T-cell (primary cell): Measurements from ENCODE around the gene TJAP1. TPM values are rescaled to one million over a fixed set of nuclear protein-coding genes. Genes with fewer than 3 reads are reported as not detected.
A peak's percentile ranks its signal among the peaks of the same experiment; 100 is the strongest.

Experiments used
- ATAC-seq, 4 experiments: fragments of 200-7000 bp in 3 of 4; fragments of 150-1000 bp in 1 of 4; cut with Tn5 transposase; replicated peaks in 1 of 4; 1 replicate in 3 of 4; 2 replicates in 1 of 4; pipeline ENCODE4 v1.10.0; 2021; ENCODE audit warnings: moderate library complexity in 3 of 4, mild to moderate bottlenecking in 2 of 4, moderate number of reproducible peaks in 1 of 4
- CTCF ChIA-PET, 2 donors: fragments of 300-600 bp; sonication (Branson Sonifier 250); formaldehyde crosslinking; loops; one replicate each; lab custom pipeline; 2022; ENCODE audit warnings: antibody characterized with exemption in 2 of 2; lab: Charles Lee
- POLR2A ChIA-PET, 2 donors: fragments of 300-600 bp; sonication (Branson Sonifier 250); formaldehyde crosslinking; loops; one replicate each; lab custom pipeline; 2022; ENCODE audit warnings: antibody characterized with exemption in 2 of 2; lab: Charles Lee
- DNase-seq, 35 experiments: peaks; one replicate each; pipeline versions ENCODE4 v3.0.0 to v3.0.0-alpha.2; 2013 to 2023
- H3K27ac ChIP-seq: one replicate; pipeline ENCODE4 v1.5.1; 2013; ENCODE audit warnings: low read length
- H3K27me3 ChIP-seq, 2 experiments: replicated peaks in 1 of 2; 1 replicate in 1 of 2; 2 replicates in 1 of 2; pipeline versions ENCODE4 v1.6.1 to v1.7.0; 2013; ENCODE audit warnings: low read length in 1 of 2, mixed read lengths in 1 of 2; ENCODE audit not compliant: control insufficient read depth in 2 of 2, insufficient read depth in 2 of 2; ENCODE audit errors: extremely low read depth in 1 of 2
- H3K36me3 ChIP-seq, 2 donors: 1 replicate in 1 of 2; 2 replicates in 1 of 2; pipeline versions ENCODE4 v1.6.1 to v1.7.0; 2013; ENCODE audit warnings: low read length in 1 of 2; ENCODE audit not compliant: control insufficient read depth in 2 of 2, insufficient read depth in 1 of 2; ENCODE audit errors: extremely low read depth in 1 of 2
- H3K4me1 ChIP-seq, 2 experiments: 1 replicate in 1 of 2; 2 replicates in 1 of 2; pipeline versions ENCODE4 v1.6.1 to v1.7.0; 2013; ENCODE audit warnings: low read length in 2 of 2, mixed read lengths in 1 of 2; ENCODE audit not compliant: insufficient read depth in 2 of 2, control insufficient read depth in 1 of 2; ENCODE audit errors: extremely low read depth in 1 of 2
- H3K4me3 ChIP-seq, 2 donors: 1 replicate in 1 of 2; 2 replicates in 1 of 2; pipeline versions ENCODE4 v1.5.1 to v1.7.0; 2013; ENCODE audit warnings: mild to moderate bottlenecking in 2 of 2, low read length in 1 of 2, moderate library complexity in 1 of 2; ENCODE audit not compliant: control insufficient read depth in 1 of 2; ENCODE audit errors: extremely low read depth in 1 of 2
- H3K9me3 ChIP-seq: 2 replicates; pipeline ENCODE4 v1.7.0; 2013
- H3K27ac Mint-ChIP-seq, 2 donors: one replicate each; pipeline ENCODE4 v1.8.0; 2020 to 2021; ENCODE audit warnings: mild to moderate bottlenecking in 2 of 2, mixed read lengths in 2 of 2
- H3K27me3 Mint-ChIP-seq, 2 donors: one replicate each; pipeline ENCODE4 v1.8.0; 2021 to 2022; ENCODE audit warnings: mixed read lengths in 2 of 2
- H3K36me3 Mint-ChIP-seq: one replicate; pipeline ENCODE4 v1.8.0; 2021; ENCODE audit warnings: mixed read lengths
- H3K4me1 Mint-ChIP-seq, 3 donors: one replicate each; pipeline ENCODE4 v1.8.0; 2020 to 2022; ENCODE audit warnings: mixed read lengths in 3 of 3, mild to moderate bottlenecking in 1 of 3
- H3K4me3 Mint-ChIP-seq, 3 donors: one replicate each; pipeline ENCODE4 v1.8.0; 2020 to 2022; ENCODE audit warnings: mild to moderate bottlenecking in 3 of 3, mixed read lengths in 3 of 3, moderate library complexity in 3 of 3
- H3K9me3 Mint-ChIP-seq, 3 donors: one replicate each; pipeline ENCODE4 v1.8.0; 2020 to 2022; ENCODE audit warnings: mixed read lengths in 3 of 3
- WGBS: methylation state at CpG from one replicate; pipeline ENCODE4 v1.1.5; 2013; ENCODE audit warnings: missing lambda C conversion rate; ENCODE audit not compliant: insufficient coverage; 5-methylcytosine and 5-hydroxymethylcytosine counted together
- total RNA-seq, 35 experiments: library from RNA in 6 of 35; stranded (reverse) in 6 of 35; fragments of 120-200 nt in 1 of 35; gene quantifications; one replicate each; pipeline versions ENCODE4 v1.2.1 to v1.2.4 and lab custom pipeline; 2013 to 2026

Gene TJAP1
- total RNA-seq, 5 donors from 2014 or later (not counting 1 experiment from before 2014, with no cell fraction given) = 30.8 to 51.9 (median 50.6) TPM

DNA sequence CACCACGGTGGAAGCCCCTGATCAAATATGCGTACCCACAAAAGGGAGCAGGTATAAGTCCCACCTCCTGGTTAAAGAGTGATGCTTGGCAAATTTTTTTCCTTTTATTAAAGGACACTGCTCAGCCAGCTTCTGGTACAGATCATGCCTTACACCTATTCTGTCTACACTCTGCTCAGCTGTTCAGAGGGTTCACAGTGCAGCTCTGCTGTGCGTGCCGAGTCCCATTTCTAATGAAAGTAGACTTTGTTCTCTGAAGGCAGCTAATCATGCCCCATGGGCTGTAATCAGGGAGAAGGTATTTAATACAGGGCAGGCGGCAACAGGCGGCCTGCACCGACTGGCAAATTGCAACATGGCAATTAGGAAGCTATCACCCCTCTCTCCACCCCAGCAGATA, 16.5 kb downstream of the TJAP1 start:
- peaks cover 36 to 50% (median 36%) of the 10 kb centered on the region in 3 donors for H3K4me1 Mint-ChIP-seq
- H3K27me3 Mint-ChIP-seq = no peaks in the 10 kb centered on the region
- no peak overlapping the region for H3K4me3 Mint-ChIP-seq
- peaks cover 4 to 44% of the 10 kb centered on the region in 2 experiments for H3K4me1 ChIP-seq
- peaks cover 3 to 24% of the 10 kb centered on the region in 2 donors for H3K36me3 ChIP-seq
- ChIA-PET CTCF (interaction anchor here in 1 of 2 donors (0.6 to 1.6 kb wide), 2 partner anchors 11 to 78 kb away, joined by 3 read pairs; no protein-coding TSS in a partner anchor), POLR2A (no interaction called here)
- H3K27ac Mint-ChIP-seq = peak overlapping the region; percentile 81 to 84
- H3K4me3 ChIP-seq = no peak overlapping the region
- H3K9me3 Mint-ChIP-seq = no peaks in the 10 kb centered on the region
- H3K27ac ChIP-seq = no peak overlapping the region
- WGBS = 94% methylated on average over 2 of the region's 7 CpGs
- H3K9me3 ChIP-seq = no peaks in the 10 kb centered on the region
- H3K27me3 ChIP-seq = no peaks in the 10 kb centered on the region
- H3K36me3 Mint-ChIP-seq = peaks cover 11% of the 10 kb centered on the region
- ATAC-seq (no peak), DNase-seq (no peak)

DNA sequence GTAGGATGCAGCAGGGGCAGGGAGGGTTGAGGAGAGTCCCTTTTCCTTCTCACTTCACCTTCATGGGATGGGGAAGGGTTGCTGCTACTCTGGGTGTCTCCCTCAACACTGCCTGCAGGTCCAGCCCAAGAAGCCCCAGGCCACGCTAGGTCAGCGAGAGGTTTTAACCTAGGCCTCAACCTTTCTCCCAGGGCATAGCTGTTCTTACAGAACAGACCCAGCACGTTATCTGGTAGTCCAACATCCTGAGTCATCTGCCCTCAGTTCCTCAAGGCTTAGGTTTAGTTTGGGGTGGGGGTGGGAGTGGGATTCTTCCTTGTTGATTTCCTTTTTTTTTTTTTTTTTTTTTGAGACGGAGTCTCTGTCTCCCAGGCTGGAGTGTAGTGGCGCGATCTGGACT, 17.0 kb downstream of the TJAP1 start:
- peaks cover 4 to 24% of the 10 kb centered on the region in 2 donors for H3K36me3 ChIP-seq
- H3K9me3 ChIP-seq = no peaks in the 10 kb centered on the region
- peaks cover 16% of the 10 kb centered on the region for H3K36me3 Mint-ChIP-seq
- peaks cover 4 to 40% of the 10 kb centered on the region in 2 experiments for H3K4me1 ChIP-seq
- H3K27ac ChIP-seq = no peak overlapping the region
- H3K9me3 Mint-ChIP-seq = no peaks in the 10 kb centered on the region
- DNase-seq (no peak), ATAC-seq (no peak)
- H3K4me1 Mint-ChIP-seq = peaks cover 36 to 45% (median 36%) of the 10 kb centered on the region in 3 donors
- no peaks in the 10 kb centered on the region for H3K27me3 Mint-ChIP-seq
- H3K4me3 ChIP-seq = no peak overlapping the region
- no peak overlapping the region for H3K4me3 Mint-ChIP-seq
- peak overlapping the region; percentile 81 to 84 for H3K27ac Mint-ChIP-seq
- POLR2A ChIA-PET = no interaction called here
- H3K27me3 ChIP-seq = no peaks in the 10 kb centered on the region
- CTCF ChIA-PET = interaction anchor here in 1 of 2 donors (0.6 to 1.6 kb wide), 2 partner anchors 11 to 79 kb away, joined by 3 read pairs; no protein-coding TSS in a partner anchor
- 100% methylated on average over 2 of the region's 6 CpGs for WGBS

DNA sequence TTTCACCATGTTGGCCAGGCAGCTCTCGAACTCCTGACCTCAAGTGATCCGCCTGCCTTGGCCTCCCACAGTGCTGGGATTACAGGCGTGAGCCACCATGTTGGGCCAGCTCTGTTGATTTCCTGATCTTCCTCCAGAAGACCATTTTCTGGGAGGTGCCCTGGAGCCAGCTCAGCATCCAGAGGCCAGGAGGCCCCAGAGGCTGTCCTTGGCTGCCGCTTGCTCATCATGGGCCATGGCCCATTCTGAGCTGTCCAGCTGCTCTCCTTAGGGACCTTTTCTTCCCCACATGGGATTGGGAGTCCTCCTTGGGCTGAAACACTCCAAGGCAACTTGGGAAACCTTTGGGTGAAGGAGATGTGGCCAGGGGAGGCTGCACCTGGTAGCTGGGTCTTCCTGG, 17.4 kb downstream of the TJAP1 start:
- Mint-ChIP-seq H3K9me3 (no peaks in the 10 kb centered on the region), H3K4me1 (peaks cover 36 to 44% (median 36%) of the 10 kb centered on the region in 3 donors), H3K4me3 (peak overlapping the region in 1 of 3 donors; percentile 57), H3K27me3 (no peaks in the 10 kb centered on the region), H3K36me3 (peaks cover 20% of the 10 kb centered on the region), H3K27ac (peak overlapping the region; percentile 90 to 93)
- DNase-seq (no peak), ATAC-seq (no peak)
- WGBS = 100% methylated on average over 3 of the region's 4 CpGs
- no peaks in the 10 kb centered on the region for H3K9me3 ChIP-seq
- CTCF ChIA-PET = no interaction called here
- H3K27me3 ChIP-seq = no peaks in the 10 kb centered on the region
- peak overlapping the region; percentile 53 for H3K27ac ChIP-seq
- POLR2A ChIA-PET = no interaction called here
- H3K36me3 ChIP-seq = peaks cover 7 to 29% of the 10 kb centered on the region in 2 donors
- H3K4me3 ChIP-seq = no peak overlapping the region
- peaks cover 4 to 36% of the 10 kb centered on the region in 2 experiments for H3K4me1 ChIP-seq

DNA sequence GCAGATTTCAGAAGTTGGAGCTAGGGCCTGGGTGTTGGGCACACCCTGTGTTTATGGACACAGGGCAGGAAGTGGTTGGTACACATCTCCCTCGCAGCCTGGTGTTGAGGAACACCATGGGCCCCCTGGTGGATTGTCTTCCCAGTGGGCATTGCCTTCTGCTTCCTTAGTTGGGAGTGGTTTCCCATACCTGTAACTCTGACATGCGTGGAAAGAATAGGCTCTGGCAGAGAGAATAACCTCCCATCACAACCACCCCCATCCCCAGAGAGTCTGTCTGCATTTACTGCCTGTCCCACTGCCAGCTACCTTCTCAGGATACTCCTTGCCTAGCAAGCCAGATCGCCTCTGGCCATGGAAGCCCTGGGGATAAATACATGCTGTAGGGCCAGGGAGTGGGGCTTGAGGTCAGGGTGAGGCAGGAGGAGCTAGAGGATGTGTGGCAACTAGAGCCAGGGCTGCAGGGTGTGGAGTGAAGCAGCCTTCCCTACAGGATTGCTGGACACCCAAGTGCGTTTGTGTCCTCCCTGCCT, 18.1 kb downstream of the TJAP1 start:
- H3K4me1 Mint-ChIP-seq = peaks cover 32 to 37% (median 33%) of the 10 kb centered on the region in 3 donors
- no peak overlapping the region for H3K4me3 ChIP-seq
- H3K36me3 Mint-ChIP-seq = peaks cover 20% of the 10 kb centered on the region
- no peaks in the 10 kb centered on the region for H3K9me3 Mint-ChIP-seq
- POLR2A ChIA-PET = no interaction called here
- H3K27ac ChIP-seq = peak overlapping the region; percentile 53
- DNase-seq = peak in 22 of 35 experiments; percentile 22 to 59 (median 30)
- H3K27ac Mint-ChIP-seq = peak overlapping the region; percentile 90 to 93
- H3K4me3 Mint-ChIP-seq = peak overlapping the region in 2 of 3 donors; percentile 46 to 57
- CTCF ChIA-PET = interaction anchor here (0.6 to 1.0 kb wide), 2 partner anchors 11 to 18 kb away, joined by 3 to 5 read pairs; partner anchors contain the start of gene TJAP1 (in 1 of the 2)
- H3K4me1 ChIP-seq = peaks cover 4 to 36% of the 10 kb centered on the region in 2 experiments
- no peaks in the 10 kb centered on the region for H3K27me3 Mint-ChIP-seq
- 92% methylated on average over 2 of the region's 4 CpGs for WGBS
- H3K36me3 ChIP-seq = peaks cover 7 to 31% of the 10 kb centered on the region in 2 donors
- ATAC-seq = peak; percentile 79 to 87 (median 84)
- H3K9me3 ChIP-seq = no peaks in the 10 kb centered on the region
- H3K27me3 ChIP-seq = no peaks in the 10 kb centered on the region

DNA sequence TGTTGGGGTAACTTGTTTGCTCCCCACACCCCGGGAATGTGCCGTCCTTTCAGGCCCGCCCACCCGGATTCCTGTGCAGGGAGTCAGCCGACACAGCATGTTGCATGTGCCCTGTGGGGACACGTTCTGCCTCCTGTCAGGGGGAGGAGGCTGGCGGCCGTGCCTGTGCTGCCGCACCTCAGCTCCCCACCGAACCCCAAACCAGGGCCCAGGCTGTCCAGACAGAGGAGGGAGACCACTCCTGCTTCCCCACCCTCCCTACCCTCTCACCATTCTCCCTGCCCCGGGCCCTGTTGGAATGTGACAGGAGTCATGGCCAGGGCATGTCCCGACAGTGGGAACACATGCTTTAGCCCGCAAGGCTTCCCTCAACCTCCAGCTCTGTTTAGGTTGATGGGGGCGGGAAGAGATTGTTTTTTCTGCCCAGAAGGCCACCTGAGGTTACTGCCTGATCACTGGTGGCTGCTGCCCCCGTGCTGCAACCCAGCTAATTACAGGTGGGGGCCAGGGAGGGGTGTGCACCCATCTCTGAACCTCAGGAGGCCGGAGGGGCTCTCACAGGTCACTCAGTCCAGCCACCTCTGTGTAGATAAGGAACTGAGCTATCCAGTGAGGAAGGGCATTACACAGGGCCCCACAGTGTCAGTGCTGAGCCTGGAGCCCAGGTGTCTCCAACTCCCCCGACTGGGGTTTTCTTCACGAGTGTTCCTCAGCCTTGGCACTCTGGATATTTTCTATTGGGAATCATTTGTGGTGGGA, 19.2 kb downstream of the TJAP1 start:
- DNase-seq (peak in 3 of 35 experiments; percentile 20 to 43 (median 26)), ATAC-seq (peak in 1 of 4 experiments; percentile 27)
- Mint-ChIP-seq H3K27me3 (no peaks in the 10 kb centered on the region), H3K9me3 (no peaks in the 10 kb centered on the region), H3K4me1 (peaks cover 32 to 37% (median 33%) of the 10 kb centered on the region in 3 donors), H3K27ac (peak overlapping the region in 1 of 2 donors; percentile 16), H3K36me3 (peaks cover 28% of the 10 kb centered on the region), H3K4me3 (no peak overlapping the region)
- no peaks in the 10 kb centered on the region for H3K27me3 ChIP-seq
- H3K27ac ChIP-seq = no peak overlapping the region
- peaks cover 4 to 36% of the 10 kb centered on the region in 2 experiments for H3K4me1 ChIP-seq
- H3K4me3 ChIP-seq = no peak overlapping the region
- H3K9me3 ChIP-seq = no peaks in the 10 kb centered on the region
- peaks cover 7 to 41% of the 10 kb centered on the region in 2 donors for H3K36me3 ChIP-seq
- ChIA-PET POLR2A (no interaction called here), CTCF (interaction anchor here (0.6 to 1.1 kb wide), 3 partner anchors 10 to 242 kb away, joined by 3 read pairs; no protein-coding TSS in a partner anchor)
- WGBS = 90% methylated on average over 8 of the region's 18 CpGs

DNA sequence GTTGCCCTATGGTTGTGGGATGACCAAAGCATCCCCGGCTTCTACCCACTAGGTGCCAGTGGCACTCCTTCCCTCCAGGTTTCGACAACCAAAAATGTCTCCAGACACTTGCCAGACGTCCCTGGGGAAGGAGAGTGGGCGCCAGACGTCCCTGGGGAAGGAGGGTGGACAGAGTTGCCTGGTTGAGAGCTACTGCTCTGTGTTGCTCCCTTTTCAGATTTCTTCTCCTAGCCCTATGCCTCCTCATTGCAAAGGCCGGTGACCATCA, 19.7 kb downstream of the TJAP1 start:
- no peak overlapping the region for H3K27ac Mint-ChIP-seq
- no peak overlapping the region for H3K4me3 Mint-ChIP-seq
- H3K9me3 Mint-ChIP-seq = no peaks in the 10 kb centered on the region
- Histone ChIP-seq H3K4me1 (peaks cover 4 to 36% of the 10 kb centered on the region in 2 experiments), H3K27ac (no peak overlapping the region), H3K4me3 (no peak overlapping the region), H3K9me3 (no peaks in the 10 kb centered on the region), H3K27me3 (no peaks in the 10 kb centered on the region), H3K36me3 (peaks cover 8 to 43% of the 10 kb centered on the region in 2 donors)
- H3K4me1 Mint-ChIP-seq = peaks cover 32 to 37% (median 33%) of the 10 kb centered on the region in 3 donors
- ATAC-seq (no peak), DNase-seq (no peak)
- no peaks in the 10 kb centered on the region for H3K27me3 Mint-ChIP-seq
- 100% methylated on average over 1 of the region's 6 CpGs for WGBS
- CTCF ChIA-PET = interaction anchor here in 1 of 2 donors (1.1 kb wide), 1 partner anchor 243 kb away, joined by 3 read pairs; no protein-coding TSS in a partner anchor
- POLR2A ChIA-PET = no interaction called here
- peaks cover 33% of the 10 kb centered on the region for H3K36me3 Mint-ChIP-seq
